HepG2 (cell line): Measurements from ENCODE around the gene NAT10. TPM values are rescaled to one million over a fixed set of nuclear protein-coding genes. Genes with fewer than 3 reads are reported as not detected.

ENCODE experiments used
- ATAC-seq: fragments of 200-7000 bp; cut with Tn5 transposase; 3 replicates; pipeline ENCODE4 v1.9.1; 2020; ENCODE audit warnings: mild to moderate bottlenecking, moderate library complexity
- BruUV-seq: library from RNA; stranded (reverse); fragments of 400-500 nt; replicated peaks from 2 replicates; lab custom pipeline; 2021; lab: Mats Ljungman, UMichigan
- CTCF ChIA-PET: fragments of 300-600 bp; formaldehyde crosslinking; extraction: SDS; loops from one replicate; lab custom pipeline; 2021; ENCODE audit warnings: low total read pairs, inconsistent platforms, low intra/inter-chr PET ratio; lab: Yijun Ruan, JAX
- POLR2A ChIA-PET: fragments of 350-600 bp; sonication (Branson Sonifier 250); formaldehyde crosslinking; loops from one replicate; lab custom pipeline; 2020; ENCODE audit warnings: antibody characterized with exemption, inconsistent platforms; lab: Yijun Ruan, JAX
- DNase-seq: peaks from one replicate; pipeline ENCODE4 v3.0.0-alpha.2; 2015; ENCODE audit warnings: low spot score
- FAIRE-seq: peaks from 3 replicates; lab custom pipeline; 2011; peaks lifted over from hg19 to GRCh38; lab: Jason Lieb, UNC
- H2AFZ ChIP-seq: one replicate; pipeline ENCODE4 v1.6.1; 2011; ENCODE audit warnings: low read length, inconsistent platforms
- H3K27ac ChIP-seq: fragments of 300-600 bp; 3 replicates; pipeline ENCODE4 v1.8.0; 2011; ENCODE audit warnings: mixed run types, mild to moderate bottlenecking, mixed read lengths, low read length, inconsistent platforms; ENCODE audit not compliant: insufficient read depth; ENCODE audit errors: extremely low read length
- H3K27me3 ChIP-seq, 2 experiments: fragments of 200-600 bp in 1 of 2; 2 replicates in 1 of 2; 3 replicates in 1 of 2; pipeline versions ENCODE4 v1.6.0 to v1.8.0; 2011; ENCODE audit warnings: low read length in 2 of 2, mild to moderate bottlenecking in 2 of 2, moderate library complexity in 2 of 2, inconsistent platforms in 1 of 2; ENCODE audit not compliant: insufficient read depth in 2 of 2, control insufficient read depth in 1 of 2
- H3K36me3 ChIP-seq, 2 experiments: fragments of 200-600 bp in 1 of 2; replicated peaks in 1 of 2; 2 replicates in 1 of 2; 3 replicates in 1 of 2; pipeline versions ENCODE4 v1.5.1 to v1.8.0; 2011; ENCODE audit warnings: low read length in 2 of 2, inconsistent platforms in 1 of 2; ENCODE audit not compliant: insufficient read depth in 2 of 2, control insufficient read depth in 1 of 2
- H3K4me1 ChIP-seq: 2 replicates; pipeline ENCODE4 v1.5.1; 2012; ENCODE audit warnings: low read length, inconsistent platforms; ENCODE audit not compliant: insufficient read depth
- H3K4me2 ChIP-seq: 2 replicates; pipeline ENCODE4 v1.6.0; 2011; ENCODE audit warnings: low read depth, low read length, inconsistent platforms
- H3K4me3 ChIP-seq, 3 experiments: fragments of 200-600 bp in 1 of 3; sonication (generic), shearing (Covaris generic) in 1 of 3; replicated peaks in 1 of 3; 2 replicates each; pipeline ENCODE4 v1.5.1; 2011 to 2016; ENCODE audit warnings: low read length in 3 of 3, inconsistent platforms in 2 of 3, low read depth in 2 of 3, mild to moderate bottlenecking in 2 of 3, control low read depth in 1 of 3, mixed read lengths in 1 of 3; ENCODE audit not compliant: insufficient read depth in 1 of 3
- H3K79me2 ChIP-seq: one replicate; pipeline ENCODE4 v1.6.1; 2011; ENCODE audit warnings: low read length, inconsistent platforms; ENCODE audit not compliant: insufficient read depth
- H3K9ac ChIP-seq: 2 replicates; pipeline ENCODE4 v1.6.0; 2011; ENCODE audit warnings: mild to moderate bottlenecking, low read depth, low read length, inconsistent platforms; ENCODE audit not compliant: insufficient read depth
- H3K9me3 ChIP-seq: 2 replicates; pipeline ENCODE4 v1.5.1; 2012; ENCODE audit warnings: mild to moderate bottlenecking, low read length
- H4K20me1 ChIP-seq: 2 replicates; pipeline ENCODE4 v1.6.0; 2011; ENCODE audit warnings: inconsistent platforms, mild to moderate bottlenecking, low read length, moderate library complexity; ENCODE audit not compliant: insufficient read depth
- MYNN ChIP-seq: sonication (generic); formaldehyde crosslinking; IDR thresholded peaks from 2 replicates; pipeline ENCODE4 v1.4.0; 2020; ENCODE audit warnings: mild to moderate bottlenecking, low read depth, missing genetic modification reagents
- NFAT5 ChIP-seq: sonication (generic); formaldehyde crosslinking; IDR thresholded peaks from 2 replicates; pipeline ENCODE4 v1.4.0; 2020; ENCODE audit warnings: missing genetic modification reagents
- REL ChIP-seq: sonication (generic); formaldehyde crosslinking; conservative IDR thresholded peaks from 2 replicates; pipeline ENCODE4 v1.8.0; 2022; ENCODE audit warnings: mild to moderate bottlenecking, missing genetic modification reagents, moderate library complexity
- SIN3B ChIP-seq: fragments of 150-350 bp; IDR thresholded peaks from 2 replicates; pipeline ENCODE4 v1.6.1; 2014; ENCODE audit warnings: low read length
- SMARCE1 ChIP-seq: fragments of 450-650 bp; IDR thresholded peaks from 2 replicates; pipeline ENCODE4 v1.6.1; 2017; ENCODE audit warnings: borderline replicate concordance
- SOX13 ChIP-seq, 3 experiments: fragments of 450-650 bp in 1 of 3; sonication (generic) in 1 of 3; formaldehyde crosslinking in 1 of 3; IDR thresholded peaks in 2 of 3; conservative IDR thresholded peaks in 1 of 3; 2 replicates each; pipeline versions ENCODE4 v1.5.0 to v1.6.1; 2016 to 2020; ENCODE audit warnings: antibody characterized with exemption in 1 of 3, mild to moderate bottlenecking in 1 of 3, missing compliant biosample characterization in 1 of 3, missing genetic modification reagents in 1 of 3, moderate library complexity in 1 of 3
- SRF ChIP-seq: IDR thresholded peaks from 2 replicates; pipeline ENCODE4 v1.6.1; 2011; ENCODE audit warnings: mild to moderate bottlenecking, low read depth, low read length, moderate library complexity
- ZBTB3 ChIP-seq: sonication (generic); formaldehyde crosslinking; IDR thresholded peaks from 2 replicates; pipeline ENCODE4 v1.4.0; 2020; ENCODE audit warnings: low read depth, mild to moderate bottlenecking, moderate library complexity, missing genetic modification reagents, borderline replicate concordance
- ZNF441 ChIP-seq: sonication (generic); formaldehyde crosslinking; IDR thresholded peaks from 2 replicates; pipeline ENCODE4 v1.7.0; 2021; ENCODE audit warnings: missing genetic modification reagents, borderline replicate concordance
- WGBS: methylation state at CpG from one replicate; pipeline ENCODE4 v1.1.6; 2017; ENCODE audit warnings: low lambda C conversion rate; 5-methylcytosine and 5-hydroxymethylcytosine counted together
- in situ Hi-C: cut with HindIII; loops from 2 replicates; pipeline ENCODE4 v1.10.0; 2017; ENCODE audit warnings: low pct_unique_long_range_greater_than_20kb; ENCODE audit not compliant: extremely low pct_ligation_motif_present
- intact Hi-C: fragments of 100-400 bp; cut with micrococcal nuclease; formaldehyde crosslinking; loops from one replicate; pipeline ENCODE4 v1.10.0; 2022; ENCODE audit not compliant: unreplicated experiment
- polyA plus RNA-seq, 8 experiments: library from polyadenylated mRNA; depleted of rRNA in 3 of 8; stranded (reverse) in 7 of 8; unstranded in 1 of 8; fragments of >200 nt; fragmentation: Illumina TruSeq in 4 of 8; extraction: Trizol in 4 of 8; gene quantifications; 2 replicates each; pipeline versions ENCODE4 v1.2.1 to v1.2.3, GENCODE V29; 2011 to 2016; ENCODE audit warnings: low read depth in 4 of 8, missing spikeins in 1 of 8, mixed read lengths in 1 of 8; ENCODE audit not compliant: insufficient read depth in 1 of 8
- total RNA-seq, 5 experiments: library from RNA; depleted of rRNA; stranded (reverse); fragments of >200 nt; fragmentation: Illumina TruSeq; extraction: Trizol; gene quantifications; 2 replicates each; pipeline ENCODE4 v1.2.3, GENCODE V29; 2016; ENCODE audit warnings: low read depth in 1 of 5
- TF ChIP-seq, protein P1 (sequence below): sonication (generic); formaldehyde crosslinking; IDR thresholded peaks from 2 replicates; pipeline ENCODE4 v1.4.0; 2020; ENCODE audit warnings: missing genetic modification reagents
- TF ChIP-seq, protein P2 (sequence below): sonication (generic); formaldehyde crosslinking; IDR thresholded peaks from 2 replicates; pipeline ENCODE4 v1.4.0; 2020; ENCODE audit warnings: missing genetic modification reagents, borderline replicate concordance

The NAT10 gene
- total and polyA plus RNA-seq, 2 of the 13 experiments (the other 11 are each of a cell fraction or from before 2014, with no cell fraction given) = 33.9 to 51.9 TPM

- 52% methylated on average over 14 of the region's 33 CpGs for whole genome bisulfite sequencing
- Histone ChIP-seq H3K4me1 (peaks cover 7% of the 10 kb centered on the region; the same call in 1 of the 2 replicates), H3K79me2 (no peaks in the 10 kb centered on the region), H4K20me1 (0 out of 2 replicates have a peak, but pooled peaks cover 3% of the 10 kb centered on the region), H3K4me3 (peak overlapping the region in 1 of 3 experiments; percentile 41; a peak in 1 of 6 replicates), H3K27ac (no peak overlapping the region), H3K9me3 (no peaks in the 10 kb centered on the region), H2AFZ (no peak overlapping the region), H3K36me3 (peaks cover 20 to 37% of the 10 kb centered on the region in 2 experiments; a peak in 4 of 5 replicates), H3K4me2 (peak overlapping the region; percentile 65), H3K27me3 (no peaks in the 10 kb centered on the region), H3K9ac (no peak overlapping the region)
- FAIRE-seq = no peak
- ChIA-PET POLR2A (interaction anchor here (0.7 to 2.8 kb wide), 7 partner anchors 32 to 183 kb away, joined by 3 to 51 read pairs (median 4); partner anchors contain the start of gene ABTB2), CTCF (interaction anchor here (1.1 to 4.9 kb wide), 3 partner anchors 185 to 293 kb away, joined by 3 to 169 read pairs (median 3); partner anchors contain the start of gene ABTB2)
- peak; percentile 43 for DNase-seq
- in situ Hi-C loops (loop anchor here (5.0 to 25.0 kb wide), 2 partner anchors 183 to 738 kb away; partner anchors contain the start of genes ABTB2, APIP and PDHX), intact Hi-C loops (loop anchor here (1.0 to 10.0 kb wide), 4 partner anchors 50 to 290 kb away; no protein-coding TSS in a partner anchor)
- ATAC-seq = peak; percentile 99
- BruUV-seq = no TSS peak
- TF ChIP-seq, protein P1, sequence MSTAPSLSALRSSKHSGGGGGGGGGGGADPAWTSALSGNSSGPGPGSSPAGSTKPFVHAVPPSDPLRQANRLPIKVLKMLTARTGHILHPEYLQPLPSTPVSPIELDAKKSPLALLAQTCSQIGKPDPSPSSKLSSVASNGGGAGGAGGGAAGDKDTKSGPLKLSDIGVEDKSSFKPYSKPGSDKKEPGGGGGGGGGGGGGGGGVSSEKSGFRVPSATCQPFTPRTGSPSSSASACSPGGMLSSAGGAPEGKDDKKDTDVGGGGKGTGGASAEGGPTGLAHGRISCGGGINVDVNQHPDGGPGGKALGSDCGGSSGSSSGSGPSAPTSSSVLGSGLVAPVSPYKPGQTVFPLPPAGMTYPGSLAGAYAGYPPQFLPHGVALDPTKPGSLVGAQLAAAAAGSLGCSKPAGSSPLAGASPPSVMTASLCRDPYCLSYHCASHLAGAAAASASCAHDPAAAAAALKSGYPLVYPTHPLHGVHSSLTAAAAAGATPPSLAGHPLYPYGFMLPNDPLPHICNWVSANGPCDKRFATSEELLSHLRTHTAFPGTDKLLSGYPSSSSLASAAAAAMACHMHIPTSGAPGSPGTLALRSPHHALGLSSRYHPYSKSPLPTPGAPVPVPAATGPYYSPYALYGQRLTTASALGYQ (CRISPR knock-in tag) = no peak
- TF ChIP-seq SRF (no peak), SIN3B (no peak), SMARCE1 (no peak), MYNN (CRISPR knock-in tag) (no peak), ZBTB3 (CRISPR knock-in tag) (no peak), ZNF441 (CRISPR knock-in tag) (no peak), REL (CRISPR knock-in tag) (no peak), NFAT5 (CRISPR knock-in tag) (no peak), SOX13 (IDR thresholded peaks at IDR 0.05) (no peak), SOX13 (CRISPR knock-in tag; conservative IDR thresholded peaks at IDR 0.05 in 1 of 2, IDR thresholded peaks at IDR 0.05 in 1 of 2) (no peak)
- TF ChIP-seq, protein P2, sequence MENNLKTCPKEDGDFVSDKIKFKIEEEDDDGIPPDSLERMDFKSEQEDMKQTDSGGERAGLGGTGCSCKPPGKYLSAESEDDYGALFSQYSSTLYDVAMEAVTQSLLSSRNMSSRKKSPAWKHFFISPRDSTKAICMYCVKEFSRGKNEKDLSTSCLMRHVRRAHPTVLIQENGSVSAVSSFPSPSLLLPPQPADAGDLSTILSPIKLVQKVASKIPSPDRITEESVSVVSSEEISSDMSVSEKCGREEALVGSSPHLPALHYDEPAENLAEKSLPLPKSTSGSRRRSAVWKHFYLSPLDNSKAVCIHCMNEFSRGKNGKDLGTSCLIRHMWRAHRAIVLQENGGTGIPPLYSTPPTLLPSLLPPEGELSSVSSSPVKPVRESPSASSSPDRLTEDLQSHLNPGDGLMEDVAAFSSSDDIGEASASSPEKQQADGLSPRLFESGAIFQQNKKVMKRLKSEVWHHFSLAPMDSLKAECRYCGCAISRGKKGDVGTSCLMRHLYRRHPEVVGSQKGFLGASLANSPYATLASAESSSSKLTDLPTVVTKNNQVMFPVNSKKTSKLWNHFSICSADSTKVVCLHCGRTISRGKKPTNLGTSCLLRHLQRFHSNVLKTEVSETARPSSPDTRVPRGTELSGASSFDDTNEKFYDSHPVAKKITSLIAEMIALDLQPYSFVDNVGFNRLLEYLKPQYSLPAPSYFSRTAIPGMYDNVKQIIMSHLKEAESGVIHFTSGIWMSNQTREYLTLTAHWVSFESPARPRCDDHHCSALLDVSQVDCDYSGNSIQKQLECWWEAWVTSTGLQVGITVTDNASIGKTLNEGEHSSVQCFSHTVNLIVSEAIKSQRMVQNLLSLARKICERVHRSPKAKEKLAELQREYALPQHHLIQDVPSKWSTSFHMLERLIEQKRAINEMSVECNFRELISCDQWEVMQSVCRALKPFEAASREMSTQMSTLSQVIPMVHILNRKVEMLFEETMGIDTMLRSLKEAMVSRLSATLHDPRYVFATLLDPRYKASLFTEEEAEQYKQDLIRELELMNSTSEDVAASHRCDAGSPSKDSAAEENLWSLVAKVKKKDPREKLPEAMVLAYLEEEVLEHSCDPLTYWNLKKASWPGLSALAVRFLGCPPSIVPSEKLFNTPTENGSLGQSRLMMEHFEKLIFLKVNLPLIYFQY (CRISPR knock-in tag) = 0 out of 2 replicates have a peak, but pooled peaks have one; percentile 60
Observed at GRCh38 chr11:34174412-34175041, 69.1 kb downstream of the NAT10 start.
